GM12873 (cell line): ENCODE data around the gene SPATA31A5.
"Not testable (repeated sequence)": the region's sequence is repeated elsewhere in the genome, so short reads cannot be mapped to it uniquely, and the experiment has no call there.

ENCODE experiments used
- TF ChIP-seq, protein P1 (sequence below): IDR thresholded peaks from 2 replicates; pipeline ENCODE4 v1.5.1; 2012; ENCODE audit warnings: low read depth, mild to moderate bottlenecking, moderate library complexity, low read length, control low read depth; ENCODE audit not compliant: insufficient read depth; ENCODE audit errors: missing control alignments

The SPATA31A5 gene

GRCh38 chr9:60914107-60914506 is at the start of gene SPATA31A5:
Gene SPATA31A5, plus strand, starts transcription at chr9:60914407. Its CDS starts 29 bp downstream, at chr9:60914436.
- TF ChIP-seq, protein P1, sequence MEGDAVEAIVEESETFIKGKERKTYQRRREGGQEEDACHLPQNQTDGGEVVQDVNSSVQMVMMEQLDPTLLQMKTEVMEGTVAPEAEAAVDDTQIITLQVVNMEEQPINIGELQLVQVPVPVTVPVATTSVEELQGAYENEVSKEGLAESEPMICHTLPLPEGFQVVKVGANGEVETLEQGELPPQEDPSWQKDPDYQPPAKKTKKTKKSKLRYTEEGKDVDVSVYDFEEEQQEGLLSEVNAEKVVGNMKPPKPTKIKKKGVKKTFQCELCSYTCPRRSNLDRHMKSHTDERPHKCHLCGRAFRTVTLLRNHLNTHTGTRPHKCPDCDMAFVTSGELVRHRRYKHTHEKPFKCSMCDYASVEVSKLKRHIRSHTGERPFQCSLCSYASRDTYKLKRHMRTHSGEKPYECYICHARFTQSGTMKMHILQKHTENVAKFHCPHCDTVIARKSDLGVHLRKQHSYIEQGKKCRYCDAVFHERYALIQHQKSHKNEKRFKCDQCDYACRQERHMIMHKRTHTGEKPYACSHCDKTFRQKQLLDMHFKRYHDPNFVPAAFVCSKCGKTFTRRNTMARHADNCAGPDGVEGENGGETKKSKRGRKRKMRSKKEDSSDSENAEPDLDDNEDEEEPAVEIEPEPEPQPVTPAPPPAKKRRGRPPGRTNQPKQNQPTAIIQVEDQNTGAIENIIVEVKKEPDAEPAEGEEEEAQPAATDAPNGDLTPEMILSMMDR = not testable (repeated sequence)
